ENCODE measurements around the gene SNX2. TPM values are rescaled to one million over a fixed set of nuclear protein-coding genes. Genes with fewer than 3 reads are reported as not detected.

The SNX2 gene
- total and polyA plus RNA-seq, 9 of the 15 experiments (the other 6 are each of a cell fraction or from before 2014, with no cell fraction given): 35.2 to 86.0 (median 58.1) TPM

- TF ChIP-seq CTCFL (IDR thresholded peaks at IDR 0.05; ENCODE audit: borderline replicate concordance, insufficient read depth, low read depth, low read length, poor library complexity, severe bottlenecking) (no peak), MAZ (CRISPR knock-in tag; conservative IDR thresholded peaks at IDR 0.05 in 1 of 2, IDR thresholded peaks at IDR 0.05 in 1 of 2) (0 out of 4 replicates have a peak, but pooled peaks of 1 of the 2 experiments have one; percentile 47), HMGN3 (IDR thresholded peaks at IDR 0.05; ENCODE audit: borderline replicate concordance, extremely low read depth, insufficient read length, low read depth, low read length) (no peak), NEUROD1 (IDR thresholded peaks at IDR 0.05; ENCODE audit: borderline replicate concordance, low read depth, low read length, partially characterized antibody) (peak; percentile 54), HDAC2 (IDR thresholded peaks at IDR 0.05) (peak; percentile 87), COPS2 (conservative IDR thresholded peaks at IDR 0.05) (no peak), E2F3 (CRISPR knock-in tag; IDR thresholded peaks at IDR 0.05) (no peak), AFF1 (IDR thresholded peaks at IDR 0.05; ENCODE audit: low read depth in 1 of 2, partially characterized antibody in 2 of 2) (peak in 1 of 2 experiments; percentile 71), HBP1 (CRISPR knock-in tag; IDR thresholded peaks at IDR 0.05) (peak; percentile 82; the same call in 1 of the 2 replicates), BCL6 (CRISPR knock-in tag; IDR thresholded peaks at IDR 0.05) (no peak), ZNF75A (CRISPR knock-in tag; IDR thresholded peaks at IDR 0.05) (no peak), FOXP4 (CRISPR knock-in tag; IDR thresholded peaks at IDR 0.05; ENCODE audit: borderline replicate concordance) (no peak), KLF6 (CRISPR knock-in tag; IDR thresholded peaks at IDR 0.05; ENCODE audit: borderline replicate concordance) (no peak), TBL1XR1 (IDR thresholded peaks at IDR 0.05; ENCODE audit: low read length in 2 of 2) (peak in 1 of 2 experiments; percentile 39; a peak in 1 of 4 replicates), SRSF1 (IDR thresholded peaks at IDR 0.05; ENCODE audit: low read depth, low read length) (no peak)
Observed at GRCh38 chr5:122863240-122863639, 88.4 kb downstream of the SNX2 start (continued).

Data from K562 (cell line).